C4-2B (cell line): Measurements from ENCODE around the gene BRCC3.

Experiments used
- H3K27ac ChIP-seq: fragments of 450-650 bp; 2 replicates; pipeline ENCODE4 v1.5.1; 2017
- ZFX ChIP-seq: fragments of 450-650 bp; IDR thresholded peaks from 2 replicates; pipeline ENCODE4 v1.6.1; 2017
- TF ChIP-seq, protein P1 (sequence below): fragments of 450-650 bp; conservative IDR thresholded peaks from 2 replicates; pipeline ENCODE4 v1.5.1; 2017; ENCODE audit warnings: mild to moderate bottlenecking

BRCC3 gene

DNA sequence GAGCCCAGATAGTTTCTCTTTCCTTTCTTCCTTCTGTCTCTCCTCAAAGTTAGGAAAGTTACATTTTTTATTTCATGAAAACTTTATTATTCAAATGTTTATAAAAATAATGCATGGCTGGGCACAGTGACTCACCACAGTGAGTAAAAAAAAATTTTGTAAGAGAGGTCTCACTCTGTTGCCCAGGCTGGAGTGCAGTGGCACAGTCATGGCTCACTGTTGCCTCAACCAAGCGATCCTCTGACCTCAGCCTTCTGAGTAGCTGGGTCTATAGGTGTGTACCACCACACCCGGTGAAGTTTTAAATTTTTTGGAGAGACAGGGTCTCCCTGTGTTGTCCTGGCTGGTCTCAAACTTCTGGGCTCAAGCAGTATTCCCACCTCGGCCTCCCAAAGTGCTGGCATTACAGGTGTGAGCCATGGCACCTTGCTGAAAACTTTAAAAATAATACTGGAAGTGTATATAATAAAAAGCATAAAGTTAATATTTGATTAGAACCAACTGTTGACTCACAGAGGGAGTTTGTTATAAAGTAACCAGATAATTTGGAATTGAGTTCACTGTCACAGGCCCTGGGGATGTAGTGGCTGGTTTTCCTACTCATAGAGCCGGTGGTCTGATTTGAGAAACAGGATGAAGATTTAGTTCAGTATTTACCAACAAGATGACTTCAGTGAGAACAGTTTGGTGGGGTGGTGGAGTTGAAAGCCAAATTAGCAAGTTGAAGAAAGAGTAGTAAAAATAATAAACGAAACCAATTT lies 18.4 kb upstream of the BRCC3 start:
- no peak overlapping the region for H3K27ac ChIP-seq
- no peak for TF ChIP-seq ZFX
- TF ChIP-seq, protein P1, sequence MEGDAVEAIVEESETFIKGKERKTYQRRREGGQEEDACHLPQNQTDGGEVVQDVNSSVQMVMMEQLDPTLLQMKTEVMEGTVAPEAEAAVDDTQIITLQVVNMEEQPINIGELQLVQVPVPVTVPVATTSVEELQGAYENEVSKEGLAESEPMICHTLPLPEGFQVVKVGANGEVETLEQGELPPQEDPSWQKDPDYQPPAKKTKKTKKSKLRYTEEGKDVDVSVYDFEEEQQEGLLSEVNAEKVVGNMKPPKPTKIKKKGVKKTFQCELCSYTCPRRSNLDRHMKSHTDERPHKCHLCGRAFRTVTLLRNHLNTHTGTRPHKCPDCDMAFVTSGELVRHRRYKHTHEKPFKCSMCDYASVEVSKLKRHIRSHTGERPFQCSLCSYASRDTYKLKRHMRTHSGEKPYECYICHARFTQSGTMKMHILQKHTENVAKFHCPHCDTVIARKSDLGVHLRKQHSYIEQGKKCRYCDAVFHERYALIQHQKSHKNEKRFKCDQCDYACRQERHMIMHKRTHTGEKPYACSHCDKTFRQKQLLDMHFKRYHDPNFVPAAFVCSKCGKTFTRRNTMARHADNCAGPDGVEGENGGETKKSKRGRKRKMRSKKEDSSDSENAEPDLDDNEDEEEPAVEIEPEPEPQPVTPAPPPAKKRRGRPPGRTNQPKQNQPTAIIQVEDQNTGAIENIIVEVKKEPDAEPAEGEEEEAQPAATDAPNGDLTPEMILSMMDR, result no peak

DNA sequence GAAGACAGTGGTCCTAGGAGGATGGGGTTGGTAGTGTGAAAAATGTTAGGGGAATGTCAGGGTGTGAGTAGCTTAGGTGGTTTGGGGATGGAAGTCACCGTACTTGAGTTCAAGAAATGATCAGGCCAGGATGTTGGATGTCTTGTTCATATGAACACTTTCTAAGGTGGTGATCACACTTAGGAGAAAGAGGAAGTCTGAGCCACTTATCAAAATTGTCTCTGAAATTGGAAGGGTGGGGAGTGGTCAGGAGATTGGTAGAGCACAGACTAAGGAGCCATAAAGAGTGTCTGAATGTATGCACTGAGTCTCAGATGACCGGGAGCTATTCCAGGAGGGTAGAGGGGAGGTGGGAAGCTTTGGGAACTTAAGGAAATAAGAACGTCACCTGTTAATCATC lies 17.7 kb upstream of the BRCC3 start:
- no peak overlapping the region for H3K27ac ChIP-seq
- TF ChIP-seq, protein P1, result no peak
- TF ChIP-seq ZFX, result no peak

DNA sequence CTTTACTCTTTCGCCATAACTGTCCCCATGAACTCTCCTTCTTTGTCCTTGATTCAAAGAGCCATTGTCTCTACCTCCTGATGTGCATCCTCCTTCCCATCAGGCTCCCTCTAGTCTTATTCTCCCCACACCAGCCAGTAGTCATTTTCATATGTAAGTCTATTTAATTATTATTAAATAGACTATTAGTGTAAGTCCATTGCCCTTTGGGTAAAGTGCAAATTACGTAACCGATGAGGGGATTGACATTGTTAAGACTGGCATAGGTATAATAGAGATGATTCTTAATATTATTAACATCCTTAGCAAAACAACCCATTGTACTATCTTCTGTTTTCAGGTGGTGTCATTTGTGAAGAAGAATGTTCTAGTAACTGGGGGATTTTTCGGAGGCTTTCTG lies 17.1 kb upstream of the BRCC3 start:
- no peak for TF ChIP-seq ZFX
- TF ChIP-seq, protein P1, result no peak
- H3K27ac ChIP-seq, result no peak overlapping the region

DNA sequence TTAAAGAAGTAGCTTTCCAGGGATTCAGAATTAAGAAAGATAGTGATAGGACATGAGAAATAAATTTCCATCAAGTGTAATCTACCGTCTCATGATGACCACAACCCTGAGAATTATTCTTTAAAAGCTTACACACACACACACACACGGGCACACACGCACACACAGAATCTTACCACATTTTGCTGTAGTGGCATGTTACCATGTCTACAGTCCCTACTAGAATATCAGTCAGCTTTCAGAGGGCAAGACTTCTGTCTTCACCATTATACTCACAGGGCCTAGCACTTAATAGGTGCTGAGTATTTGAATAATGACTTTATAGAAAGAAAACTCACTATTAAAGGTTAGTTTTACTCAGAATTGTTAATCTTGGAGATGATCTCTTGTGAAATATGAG lies 15.8 kb upstream of the BRCC3 start:
- TF ChIP-seq ZFX, result no peak
- TF ChIP-seq, protein P1, result no peak
- no peak overlapping the region for H3K27ac ChIP-seq

DNA sequence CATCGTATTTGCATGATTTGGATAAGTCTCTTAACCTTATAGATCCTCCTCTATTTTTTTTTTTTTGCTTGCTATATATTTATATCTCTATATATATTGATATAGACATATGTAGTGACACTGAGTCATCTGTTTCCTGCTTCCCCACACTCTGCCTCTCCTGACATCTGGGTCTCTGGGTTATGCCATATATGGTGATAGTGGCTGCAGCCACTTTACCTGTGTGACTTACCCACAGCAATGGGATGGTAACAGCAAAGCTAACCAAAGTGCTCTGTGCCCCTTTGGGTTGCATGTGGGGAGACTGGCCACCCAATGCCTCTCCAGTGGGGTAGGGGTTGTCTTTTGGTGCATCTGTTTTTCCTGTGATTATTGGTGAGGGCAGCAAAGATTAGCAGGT lies 14.8 kb upstream of the BRCC3 start:
- TF ChIP-seq ZFX, result no peak
- TF ChIP-seq, protein P1, result no peak
- H3K27ac ChIP-seq, result no peak overlapping the region

DNA sequence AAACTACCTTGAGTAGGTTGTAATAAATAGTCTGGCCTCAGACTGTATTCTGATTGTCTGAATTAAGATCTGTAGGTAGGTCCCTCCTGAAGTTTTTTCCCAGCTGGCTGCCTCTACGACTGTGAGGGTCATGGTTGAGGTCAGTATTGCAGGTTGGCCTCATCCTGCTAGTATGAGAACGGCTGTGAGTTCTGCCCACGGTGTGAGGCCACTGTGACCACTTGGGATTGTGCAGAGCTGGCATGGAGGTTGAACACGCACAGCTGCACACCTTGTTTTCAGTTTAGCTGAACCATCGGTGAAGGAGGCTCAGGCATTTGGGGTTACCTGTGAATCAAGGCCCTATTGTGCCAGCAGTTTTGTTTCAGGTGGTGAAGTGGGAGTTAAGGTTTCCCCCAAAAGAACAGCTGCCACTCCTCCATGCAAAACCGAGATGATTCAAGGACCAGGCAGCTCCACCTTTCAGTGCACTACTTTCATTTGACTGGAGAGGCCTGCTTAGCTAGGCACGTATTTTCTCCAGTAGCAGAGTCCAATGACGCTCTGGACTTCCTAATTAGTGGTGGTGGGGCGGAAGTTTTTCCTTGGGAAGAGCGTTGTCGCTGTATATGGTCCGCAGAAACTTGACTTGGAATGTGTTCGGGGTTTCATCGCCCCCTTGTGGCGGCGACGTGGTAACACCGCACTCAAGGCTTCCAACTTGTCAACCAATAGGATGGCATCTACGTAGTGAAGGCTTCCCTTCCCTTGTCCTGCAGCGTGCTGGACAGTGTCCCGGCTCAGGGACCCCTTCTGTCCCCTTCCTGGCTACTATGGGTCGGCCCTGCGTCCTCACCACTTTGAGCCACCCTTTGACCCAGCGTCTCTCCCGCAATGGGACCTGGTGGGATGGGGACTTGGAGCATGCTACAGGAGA lies 14.2 kb upstream of the BRCC3 start:
- no peak for TF ChIP-seq ZFX
- TF ChIP-seq, protein P1, result peak; percentile 77
- peak overlapping the region; percentile 22; the same call in 1 of the 2 replicates for H3K27ac ChIP-seq

DNA sequence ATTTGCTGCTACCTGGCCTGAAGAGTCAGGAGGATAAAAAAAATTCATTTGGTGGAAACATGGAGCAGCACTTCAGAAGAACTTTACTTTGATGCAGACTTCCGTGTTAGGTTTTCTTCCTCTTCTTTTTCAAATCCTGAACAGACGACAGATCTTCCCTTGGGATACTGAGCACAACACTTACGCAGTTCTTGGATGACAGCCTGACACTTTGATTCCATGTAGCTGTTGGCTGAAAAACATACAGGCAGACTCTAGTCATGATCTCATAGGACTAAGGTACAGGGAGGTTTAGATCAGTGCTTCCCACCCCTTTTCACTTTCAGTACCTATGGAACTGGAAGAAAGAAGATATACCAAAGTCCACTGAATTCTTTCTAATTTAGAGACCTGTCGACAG lies 9.5 kb upstream of the BRCC3 start:
- TF ChIP-seq, protein P1, result no peak
- no peak for TF ChIP-seq ZFX

More for the DNA sequence above, 9.5 kb upstream of the BRCC3 start:
- H3K27ac ChIP-seq, result no peak overlapping the region
